ENCODE results near the gene TMEM131.
"Not testable (repeated sequence)": the region's sequence is repeated elsewhere in the genome, so short reads cannot be mapped to it uniquely, and the experiment has no call there.

The TMEM131 gene

DNA sequence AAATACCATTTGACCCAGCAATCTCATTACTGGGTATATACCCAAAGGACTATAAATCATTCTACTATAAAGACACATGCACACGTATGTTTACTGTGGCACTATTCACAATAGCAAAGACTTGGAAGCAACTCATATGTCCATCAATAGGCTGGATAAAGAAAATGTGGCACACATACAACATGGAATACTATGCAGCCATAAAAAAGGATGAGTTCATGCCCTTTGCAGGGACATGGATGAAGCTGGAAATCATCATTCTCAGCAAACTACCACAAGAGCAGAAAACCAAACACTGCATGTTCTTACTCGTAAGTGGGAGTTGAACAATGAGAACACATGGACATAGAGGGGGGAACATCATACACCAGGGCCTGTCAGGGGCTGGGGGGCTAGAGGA, 117.4 kb downstream of the TMEM131 start:
- H3K36me3 ChIP-seq (ENCODE audit: control insufficient read depth, insufficient read depth, low read length); H3K9ac ChIP-seq (ENCODE audit: low read length); H3K4me1 ChIP-seq (ENCODE audit: control insufficient read depth, insufficient read depth, low read length); H3K4me3 ChIP-seq (ENCODE audit: low read length); H3K27ac ChIP-seq (ENCODE audit: low read depth, low read length); H3K27me3 ChIP-seq (ENCODE audit: control insufficient read depth, insufficient read depth, low read length): not testable (repeated sequence)

DNA sequence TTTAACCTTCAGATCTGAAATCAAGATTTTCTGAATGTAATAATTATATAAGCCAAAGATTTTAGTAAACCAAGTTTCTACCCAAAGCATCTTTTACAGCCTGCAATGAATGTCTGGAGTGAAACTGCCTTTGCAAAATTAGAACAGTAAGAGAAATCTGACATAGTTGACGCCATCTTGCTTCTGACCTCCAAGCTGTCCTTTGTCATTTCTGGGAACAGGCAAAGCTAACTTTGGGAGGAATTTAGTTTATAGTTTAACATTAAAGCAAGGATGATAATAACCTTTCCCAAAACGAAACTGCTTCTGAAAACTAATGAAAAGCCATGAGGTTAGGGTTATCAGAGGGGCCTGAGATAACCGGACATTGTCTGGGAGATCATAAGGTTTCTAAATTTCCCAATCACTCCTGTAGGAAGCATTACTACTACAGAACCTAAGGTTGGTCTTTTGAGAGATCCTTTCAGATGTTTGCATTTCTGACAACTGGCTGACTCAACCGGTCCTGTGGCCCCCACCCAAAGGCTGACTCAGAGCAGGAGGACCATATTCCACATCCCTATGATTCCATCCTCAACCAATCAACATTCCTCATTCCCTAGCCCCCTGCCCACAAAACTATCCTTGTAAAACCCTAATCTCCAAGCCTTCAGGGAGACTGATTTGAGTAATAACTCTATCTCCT, 124.5 kb downstream of the TMEM131 start:
- Histone ChIP-seq H3K9ac (ENCODE audit: low read length) (no peak overlapping the region), H3K4me3 (ENCODE audit: low read length) (no peak overlapping the region), H3K27me3 (ENCODE audit: control insufficient read depth, insufficient read depth, low read length) (no peaks in the 10 kb centered on the region), H3K27ac (ENCODE audit: low read depth, low read length) (no peak overlapping the region), H3K4me1 (ENCODE audit: control insufficient read depth, insufficient read depth, low read length) (peaks cover 18% of the 10 kb centered on the region), H3K36me3 (ENCODE audit: control insufficient read depth, insufficient read depth, low read length) (no peaks in the 10 kb centered on the region)

DNA sequence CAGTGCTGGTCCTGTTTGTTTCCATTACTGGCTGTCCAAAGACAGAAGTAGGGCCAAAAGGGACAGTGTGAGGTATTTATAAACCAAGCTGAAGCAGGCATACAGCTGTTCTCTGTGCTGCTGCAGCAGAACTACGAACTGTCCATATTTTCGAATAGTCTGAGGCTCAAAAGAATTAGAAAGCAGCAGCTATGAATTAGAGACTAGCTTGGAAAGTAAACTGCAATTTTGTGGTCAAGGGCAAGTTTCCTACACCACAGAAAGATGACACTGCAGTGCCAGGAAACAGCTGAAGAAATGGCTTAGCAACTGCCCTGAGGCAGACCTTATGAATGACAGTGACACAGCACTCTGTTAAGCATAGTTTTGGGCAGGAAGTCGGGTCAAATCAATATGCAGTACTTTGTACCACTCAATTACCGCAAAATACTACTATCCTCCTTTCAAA, 125.3 kb downstream of the TMEM131 start:
- Histone ChIP-seq H3K4me1 (ENCODE audit: control insufficient read depth, insufficient read depth, low read length) (peaks cover 18% of the 10 kb centered on the region), H3K9ac (ENCODE audit: low read length) (no peak overlapping the region), H3K36me3 (ENCODE audit: control insufficient read depth, insufficient read depth, low read length) (no peaks in the 10 kb centered on the region), H3K4me3 (ENCODE audit: low read length) (no peak overlapping the region), H3K27me3 (ENCODE audit: control insufficient read depth, insufficient read depth, low read length) (no peaks in the 10 kb centered on the region), H3K27ac (ENCODE audit: low read depth, low read length) (no peak overlapping the region)

DNA sequence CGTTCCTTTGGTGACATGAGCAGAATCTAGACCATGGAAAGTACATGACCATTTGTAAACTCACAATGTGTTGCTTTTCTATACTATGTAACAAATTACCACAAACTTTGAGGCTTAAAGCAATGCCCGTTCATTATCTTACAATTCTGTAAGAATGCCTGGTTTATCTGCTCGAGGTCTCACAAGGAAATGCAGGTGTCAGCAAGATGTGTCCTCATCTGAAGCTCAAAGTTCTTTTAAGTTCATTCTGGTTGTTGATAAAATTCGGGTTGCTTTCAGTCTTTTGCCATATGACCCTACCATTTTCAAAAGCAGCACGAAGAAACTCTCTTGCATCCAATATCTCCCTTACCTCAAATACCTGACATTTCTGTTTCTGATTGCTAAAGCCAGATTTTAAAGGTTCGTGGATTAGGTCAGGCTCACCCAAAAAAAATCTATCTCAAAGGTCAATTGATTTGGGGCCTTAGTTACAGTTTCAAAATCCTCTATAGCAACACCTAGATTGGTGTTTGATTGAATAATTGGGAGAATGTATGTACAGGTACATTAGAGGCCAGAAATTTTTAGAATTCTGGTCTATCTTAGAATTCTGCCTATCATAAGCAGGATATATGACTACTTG, 125.9 kb downstream of the TMEM131 start:
- Histone ChIP-seq H3K27me3 (ENCODE audit: control insufficient read depth, insufficient read depth, low read length) (no peaks in the 10 kb centered on the region), H3K4me3 (ENCODE audit: low read length) (no peak overlapping the region), H3K36me3 (ENCODE audit: control insufficient read depth, insufficient read depth, low read length) (no peaks in the 10 kb centered on the region), H3K9ac (ENCODE audit: low read length) (no peak overlapping the region), H3K4me1 (ENCODE audit: control insufficient read depth, insufficient read depth, low read length) (peaks cover 18% of the 10 kb centered on the region), H3K27ac (ENCODE audit: low read depth, low read length) (no peak overlapping the region)

DNA sequence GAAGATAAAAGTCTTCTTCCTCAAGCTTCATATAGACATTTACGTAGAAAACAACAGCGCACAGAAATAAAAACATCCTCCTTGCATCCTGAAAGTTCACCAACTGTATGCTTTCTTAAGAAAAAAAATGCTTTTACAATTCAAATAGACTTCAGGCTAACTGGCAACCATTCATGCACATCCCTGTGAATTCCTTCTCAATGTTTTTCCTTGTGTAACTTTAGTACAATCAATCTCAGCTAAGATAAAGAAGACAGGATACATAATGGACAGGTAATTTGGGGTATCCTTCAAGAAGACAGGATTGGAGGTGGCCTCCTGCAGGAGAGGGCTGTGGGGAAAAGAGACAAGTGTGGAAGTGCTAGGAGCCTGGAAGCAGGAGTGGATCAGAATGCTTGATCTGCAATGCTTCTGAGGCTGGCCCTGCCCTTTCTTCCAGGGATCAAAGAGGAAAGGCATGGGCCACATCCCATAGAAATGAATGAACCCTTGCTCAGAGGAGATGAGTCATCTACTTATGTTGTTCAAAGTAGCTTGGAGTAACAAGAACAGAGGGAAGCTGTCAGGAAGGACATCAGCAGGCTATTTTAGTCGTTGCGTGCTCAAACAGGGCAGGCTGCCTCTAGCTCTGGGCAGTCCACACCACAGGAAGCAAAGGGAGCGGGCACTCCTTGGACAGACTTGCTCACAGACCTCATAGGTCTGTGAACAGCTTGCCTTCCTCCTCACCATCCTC, 126.6 kb downstream of the TMEM131 start:
- H3K9ac ChIP-seq (ENCODE audit: low read length), result no peak overlapping the region
- H3K36me3 ChIP-seq (ENCODE audit: control insufficient read depth, insufficient read depth, low read length), result no peaks in the 10 kb centered on the region
- peaks cover 18% of the 10 kb centered on the region for H3K4me1 ChIP-seq (ENCODE audit: control insufficient read depth, insufficient read depth, low read length)
- H3K27ac ChIP-seq (ENCODE audit: low read depth, low read length), result no peak overlapping the region
- no peak overlapping the region for H3K4me3 ChIP-seq (ENCODE audit: low read length)
- H3K27me3 ChIP-seq (ENCODE audit: control insufficient read depth, insufficient read depth, low read length), result no peaks in the 10 kb centered on the region

DNA sequence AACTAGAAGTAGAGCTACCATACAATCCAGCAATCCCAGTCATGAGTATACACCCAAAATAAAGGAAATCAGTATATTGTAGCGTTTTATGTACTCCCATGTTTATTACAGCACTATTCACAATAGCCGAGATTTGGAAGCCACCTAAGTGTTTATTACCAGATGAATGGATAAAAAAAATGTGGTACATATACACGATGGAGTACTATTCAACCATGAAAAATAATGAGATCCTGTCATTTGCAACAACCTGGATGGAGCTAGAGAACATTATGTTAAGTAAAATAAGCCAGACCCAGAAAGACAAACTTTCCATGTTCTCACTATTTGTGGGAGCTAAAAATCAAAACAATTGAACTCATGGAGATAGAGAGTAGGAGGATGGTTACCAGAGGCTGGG, 131.9 kb downstream of the TMEM131 start:
- Histone ChIP-seq H3K27me3 (ENCODE audit: control insufficient read depth, insufficient read depth, low read length) (no peaks in the 10 kb centered on the region), H3K4me3 (ENCODE audit: low read length) (no peak overlapping the region), H3K36me3 (ENCODE audit: control insufficient read depth, insufficient read depth, low read length) (peaks cover 2% of the 10 kb centered on the region), H3K27ac (ENCODE audit: low read depth, low read length) (no peak overlapping the region), H3K9ac (ENCODE audit: low read length) (no peak overlapping the region), H3K4me1 (ENCODE audit: control insufficient read depth, insufficient read depth, low read length) (no peaks in the 10 kb centered on the region)

DNA sequence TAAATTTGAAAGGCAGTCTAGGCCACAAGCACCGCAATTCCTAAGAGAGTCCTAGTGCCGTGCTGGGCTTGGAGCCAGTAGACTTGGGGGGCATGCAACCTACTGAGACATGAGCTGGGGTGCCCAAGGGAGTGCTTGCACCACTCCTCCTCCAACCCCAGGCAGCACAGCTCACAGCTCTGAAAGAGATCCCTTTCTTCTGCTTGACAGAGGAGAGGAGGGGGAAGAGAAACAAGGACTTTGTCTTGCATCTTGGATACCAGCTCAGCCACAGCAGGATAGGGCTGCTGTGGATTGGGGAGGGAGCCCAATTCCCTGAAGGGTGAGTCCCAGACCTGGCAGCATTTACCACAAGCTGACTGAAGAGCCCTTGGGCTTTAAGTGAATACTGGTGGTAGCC, 134.6 kb downstream of the TMEM131 start:
- Histone ChIP-seq H3K27me3 (ENCODE audit: control insufficient read depth, insufficient read depth, low read length) (no peaks in the 10 kb centered on the region), H3K4me1 (ENCODE audit: control insufficient read depth, insufficient read depth, low read length) (no peaks in the 10 kb centered on the region), H3K4me3 (ENCODE audit: low read length) (no peak overlapping the region), H3K36me3 (ENCODE audit: control insufficient read depth, insufficient read depth, low read length) (peaks cover 5% of the 10 kb centered on the region), H3K9ac (ENCODE audit: low read length) (no peak overlapping the region), H3K27ac (ENCODE audit: low read depth, low read length) (no peak overlapping the region)

DNA sequence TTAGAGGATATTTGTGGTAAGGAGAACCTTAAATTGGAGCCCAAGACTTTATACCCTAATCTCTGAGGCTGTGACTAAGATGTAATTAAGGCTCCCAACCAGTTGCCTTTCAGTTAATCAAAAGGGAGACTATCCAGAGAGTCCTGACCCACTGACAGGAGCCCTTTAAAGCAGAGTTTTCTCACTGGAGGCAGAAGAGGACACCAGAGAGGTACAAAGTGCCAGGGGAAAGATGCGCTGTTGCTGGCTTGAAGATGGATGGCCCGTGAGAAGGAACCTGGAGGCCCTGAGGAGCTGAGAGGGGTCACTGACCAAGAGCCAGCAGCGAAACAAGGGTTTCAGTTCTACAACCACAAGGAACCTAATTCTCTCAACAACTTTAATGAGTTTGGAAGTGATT, 137.3 kb downstream of the TMEM131 start:
- H3K4me3 ChIP-seq (ENCODE audit: low read length), result no peak overlapping the region

DNA sequence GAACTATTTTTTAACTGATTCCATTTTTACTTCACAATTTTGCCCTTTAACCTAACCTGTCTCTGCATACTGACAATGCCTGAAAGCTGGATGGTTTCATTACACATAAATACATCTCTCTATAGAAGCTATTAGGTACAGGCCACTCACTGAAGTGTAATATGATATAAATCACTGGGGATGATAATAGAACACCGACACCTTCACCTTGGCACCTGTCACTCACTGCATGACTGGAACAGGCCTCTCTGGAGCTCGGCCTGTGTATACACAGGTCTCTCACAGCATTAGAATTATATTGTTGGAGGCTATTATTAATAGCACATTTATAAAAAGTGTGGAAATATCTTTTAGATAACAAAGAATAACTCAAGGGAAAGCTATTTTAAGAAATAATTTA, 138.2 kb downstream of the TMEM131 start:
- Histone ChIP-seq H3K27me3 (ENCODE audit: control insufficient read depth, insufficient read depth, low read length) (no peaks in the 10 kb centered on the region), H3K4me1 (ENCODE audit: control insufficient read depth, insufficient read depth, low read length) (no peaks in the 10 kb centered on the region), H3K27ac (ENCODE audit: low read depth, low read length) (no peak overlapping the region), H3K4me3 (ENCODE audit: low read length) (no peak overlapping the region), H3K9ac (ENCODE audit: low read length) (no peak overlapping the region), H3K36me3 (ENCODE audit: control insufficient read depth, insufficient read depth, low read length) (peaks cover 5% of the 10 kb centered on the region)

More for the DNA sequence above, 137.3 kb downstream of the TMEM131 start:
- no peaks in the 10 kb centered on the region for H3K4me1 ChIP-seq (ENCODE audit: control insufficient read depth, insufficient read depth, low read length)
- no peak overlapping the region for H3K9ac ChIP-seq (ENCODE audit: low read length)
- H3K36me3 ChIP-seq (ENCODE audit: control insufficient read depth, insufficient read depth, low read length), result peaks cover 5% of the 10 kb centered on the region
- no peaks in the 10 kb centered on the region for H3K27me3 ChIP-seq (ENCODE audit: control insufficient read depth, insufficient read depth, low read length)
- no peak overlapping the region for H3K27ac ChIP-seq (ENCODE audit: low read depth, low read length)

DNA sequence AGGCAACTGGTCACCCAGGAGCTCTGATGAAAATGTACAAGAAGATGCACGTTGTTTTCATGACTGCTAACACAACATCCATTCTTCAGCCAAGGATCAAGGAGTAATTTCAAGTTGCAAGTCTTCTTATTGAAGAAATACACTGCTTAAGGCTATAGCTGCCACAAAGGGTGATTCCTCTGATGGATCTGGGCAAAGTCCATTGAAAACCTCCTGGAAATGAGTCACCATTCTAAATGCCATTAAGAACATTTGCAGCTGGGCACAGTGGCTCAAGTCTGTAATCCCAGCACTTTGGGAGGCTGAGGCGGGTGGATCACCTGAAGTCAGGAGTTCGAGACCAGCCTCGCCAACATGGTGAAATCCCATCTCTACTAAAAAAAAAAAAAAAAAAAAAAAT, 142.7 kb downstream of the TMEM131 start:
- H3K4me1 ChIP-seq (ENCODE audit: control insufficient read depth, insufficient read depth, low read length); H3K9ac ChIP-seq (ENCODE audit: low read length); H3K36me3 ChIP-seq (ENCODE audit: control insufficient read depth, insufficient read depth, low read length); H3K4me3 ChIP-seq (ENCODE audit: low read length); H3K27ac ChIP-seq (ENCODE audit: low read depth, low read length); H3K27me3 ChIP-seq (ENCODE audit: control insufficient read depth, insufficient read depth, low read length): not testable (repeated sequence)

DNA sequence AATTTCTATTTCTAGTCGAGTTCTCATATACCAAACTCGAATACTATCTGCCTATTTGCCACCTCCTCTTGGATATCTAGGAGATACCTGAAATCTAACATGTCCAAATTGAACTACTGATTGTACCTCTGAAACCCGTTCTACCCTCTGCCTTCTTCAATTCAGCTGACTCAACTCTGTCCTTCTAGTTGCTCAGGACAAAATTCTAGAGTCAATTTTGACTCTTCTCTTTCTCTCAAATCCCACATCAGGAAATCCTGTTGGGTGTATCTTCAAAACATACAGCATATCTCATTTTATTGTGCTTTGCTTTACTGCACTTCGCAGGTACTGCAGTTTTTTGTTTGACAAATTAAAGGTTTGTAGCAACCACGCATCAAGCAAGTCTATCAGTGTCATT, 144.6 kb downstream of the TMEM131 start:
- H3K27ac ChIP-seq (ENCODE audit: low read depth, low read length), result no peak overlapping the region
- H3K36me3 ChIP-seq (ENCODE audit: control insufficient read depth, insufficient read depth, low read length), result no peaks in the 10 kb centered on the region
- H3K4me3 ChIP-seq (ENCODE audit: low read length), result no peak overlapping the region
- no peak overlapping the region for H3K9ac ChIP-seq (ENCODE audit: low read length)
- H3K4me1 ChIP-seq (ENCODE audit: control insufficient read depth, insufficient read depth, low read length), result no peaks in the 10 kb centered on the region
- no peaks in the 10 kb centered on the region for H3K27me3 ChIP-seq (ENCODE audit: control insufficient read depth, insufficient read depth, low read length)

DNA sequence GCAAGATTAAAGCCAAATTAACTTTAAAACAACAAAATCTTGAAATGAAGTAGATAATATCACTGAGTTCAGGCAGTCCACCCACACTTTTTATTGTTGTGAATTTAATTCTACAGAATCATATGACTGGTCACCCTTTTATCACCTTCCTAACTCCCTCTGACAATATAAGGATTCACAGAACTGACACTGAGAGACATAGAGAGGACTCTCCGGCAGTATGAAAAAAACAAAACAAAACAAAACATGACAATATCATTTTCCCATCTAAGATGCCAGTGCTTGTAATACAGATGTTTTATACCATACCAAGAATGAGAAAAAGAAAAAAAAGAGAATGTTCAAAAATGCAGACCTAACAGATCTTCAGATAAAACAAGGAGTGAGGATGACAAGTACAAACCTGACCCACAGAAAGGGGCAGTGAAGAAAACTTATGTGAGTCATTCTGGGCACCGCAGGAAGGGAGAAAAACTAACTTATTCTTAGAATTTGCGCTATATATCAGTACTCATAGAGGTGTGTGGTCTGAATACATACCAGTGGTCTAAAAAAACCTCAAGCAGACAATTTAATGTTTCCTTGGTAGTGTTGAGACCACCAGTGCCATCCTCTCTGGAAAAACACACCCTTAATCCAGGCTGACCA, 145.7 kb downstream of the TMEM131 start:
- H3K4me1 ChIP-seq (ENCODE audit: control insufficient read depth, insufficient read depth, low read length), result no peaks in the 10 kb centered on the region
- no peaks in the 10 kb centered on the region for H3K27me3 ChIP-seq (ENCODE audit: control insufficient read depth, insufficient read depth, low read length)
- no peak overlapping the region for H3K9ac ChIP-seq (ENCODE audit: low read length)
- H3K27ac ChIP-seq (ENCODE audit: low read depth, low read length), result no peak overlapping the region
- H3K4me3 ChIP-seq (ENCODE audit: low read length), result no peak overlapping the region
- H3K36me3 ChIP-seq (ENCODE audit: control insufficient read depth, insufficient read depth, low read length), result no peaks in the 10 kb centered on the region
